HG02759 (cell line): ENCODE measurements around the gene EGFL7.

Source experiments
- ATAC-seq: cut with Tn5 transposase; IDR thresholded peaks from one replicate; pipeline ENCODE4 v1.9.1; 2021; ENCODE audit warnings: mild to moderate bottlenecking, moderate library complexity; ENCODE audit not compliant: unreplicated experiment

EGFL7 gene

GRCh38 chr9:136662656-136663581, at the start of gene EGFL7:
Gene EGFL7, plus strand, starts transcription at chr9:136662916. Its CDS starts 5,367 bp downstream, at chr9:136668283.
- no peak for ATAC-seq

DNA sequence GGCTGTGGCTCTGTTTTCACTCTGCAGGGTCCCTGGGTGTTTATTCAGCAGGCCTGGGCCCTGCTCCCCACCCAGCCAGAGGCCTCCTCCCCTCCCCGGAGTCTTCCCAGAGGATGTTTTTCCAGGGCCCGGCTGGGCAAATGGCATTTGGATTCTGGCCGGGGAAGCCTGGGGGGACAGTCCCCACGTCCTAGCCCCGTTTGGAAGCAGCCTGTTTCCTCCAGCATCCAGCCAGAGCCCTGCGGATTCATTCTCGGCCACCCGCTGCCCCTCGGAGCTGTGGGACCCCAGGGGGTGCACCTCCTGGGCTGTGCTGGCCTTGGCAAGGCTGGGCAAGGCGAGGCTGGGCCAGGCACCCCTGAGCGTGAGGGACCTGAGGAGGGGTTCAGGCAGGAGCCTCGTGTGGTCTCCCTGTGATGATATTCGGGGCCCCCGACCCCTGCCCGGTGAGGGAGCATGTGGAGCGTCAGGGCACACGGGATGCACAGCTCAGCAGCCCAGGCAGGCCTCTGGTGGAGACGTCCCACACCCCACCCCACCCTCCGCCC, 48.8 kb upstream of the EGFL7 start:
- ATAC-seq, result no peak

DNA sequence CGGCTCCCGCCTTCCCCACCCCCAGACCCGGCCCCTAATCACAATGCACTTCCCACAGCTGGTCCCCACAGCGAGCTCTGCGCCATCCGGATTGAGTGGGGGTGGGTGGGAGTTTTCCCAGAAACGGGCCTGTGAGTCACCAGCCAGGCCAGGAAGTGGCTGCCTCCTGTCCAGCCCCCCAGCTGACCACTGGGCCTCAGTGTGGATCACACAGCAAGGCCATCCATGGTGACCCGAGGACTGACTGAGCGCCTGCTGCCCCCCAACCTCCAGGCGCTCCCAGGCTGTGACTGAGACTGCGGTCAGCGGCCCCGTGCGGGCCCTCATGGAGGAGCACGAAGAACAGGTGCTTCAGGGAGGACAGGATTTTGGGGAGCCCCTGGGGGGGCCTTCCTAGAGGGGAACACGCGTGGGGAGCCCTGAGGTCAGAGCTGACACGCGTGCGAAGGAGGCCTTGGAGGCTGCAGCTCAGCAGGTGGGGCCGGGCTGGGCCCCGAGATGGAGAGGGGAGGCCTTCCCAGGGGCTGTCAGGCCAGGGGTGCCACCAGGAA, 48.3 kb upstream of the EGFL7 start:
- no peak for ATAC-seq

GRCh38 chr9:136614967-136615623, 47.6 kb upstream of the EGFL7 start:
- no peak for ATAC-seq

- ATAC-seq, result no peak
Observed at GRCh38 chr9:136615631-136616306, 46.9 kb upstream of the EGFL7 start.

- no peak for ATAC-seq
Observed at GRCh38 chr9:136616307-136616635, 46.4 kb upstream of the EGFL7 start.

- no peak for ATAC-seq
Observed at GRCh38 chr9:136616948-136617695, 45.6 kb upstream of the EGFL7 start.

- ATAC-seq, result no peak
Observed at GRCh38 chr9:136617746-136618579, 44.8 kb upstream of the EGFL7 start.

DNA sequence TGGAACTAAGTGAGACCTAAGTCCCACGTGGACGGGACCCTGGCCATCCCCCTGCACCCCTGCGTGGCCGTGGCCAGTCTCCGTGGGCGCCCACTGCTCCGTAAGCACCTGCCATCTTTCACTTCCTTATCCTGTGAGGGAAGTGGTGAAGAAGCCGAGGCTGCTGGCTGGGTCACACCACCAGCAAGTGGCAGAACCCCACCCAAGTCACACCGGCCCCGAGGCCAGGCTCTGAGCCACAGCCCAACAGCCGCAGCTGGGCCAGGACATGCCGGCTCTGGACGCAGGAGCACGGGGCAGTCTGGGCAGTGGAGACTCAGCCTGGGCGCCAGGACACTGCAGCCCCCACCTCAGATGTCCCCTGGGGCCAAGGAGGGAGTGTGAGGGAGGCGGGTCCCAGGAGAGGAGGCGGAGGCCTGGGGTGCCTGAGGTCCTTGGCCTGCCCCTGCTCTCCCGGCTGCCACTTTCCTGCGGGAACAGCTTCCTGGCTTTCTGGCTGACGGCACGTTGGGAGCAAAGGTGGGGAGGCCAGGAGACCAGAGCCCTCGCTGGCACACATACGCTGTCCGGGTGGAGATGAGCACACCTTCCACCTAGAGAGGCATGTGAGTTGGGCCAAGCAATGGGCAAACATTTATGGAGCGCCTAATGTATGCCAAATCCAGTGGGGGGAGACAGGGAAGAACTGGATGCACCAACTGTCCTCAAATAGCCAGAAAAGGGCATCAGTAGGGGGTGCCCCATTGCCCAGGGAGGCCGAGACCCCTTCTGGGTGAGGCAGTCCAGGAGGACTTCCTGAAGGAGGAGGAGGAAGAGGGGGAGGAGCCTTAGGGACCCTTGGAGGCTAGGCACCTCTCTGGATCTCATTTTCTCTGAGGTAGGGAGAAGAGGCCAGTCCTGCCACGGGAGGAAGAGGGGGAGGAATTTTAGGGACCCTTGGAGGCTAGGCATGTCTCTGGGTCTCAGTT, 43.9 kb upstream of the EGFL7 start:
- no peak for ATAC-seq

GRCh38 chr9:136619742-136620440, 42.8 kb upstream of the EGFL7 start:
- ATAC-seq, result no peak

DNA sequence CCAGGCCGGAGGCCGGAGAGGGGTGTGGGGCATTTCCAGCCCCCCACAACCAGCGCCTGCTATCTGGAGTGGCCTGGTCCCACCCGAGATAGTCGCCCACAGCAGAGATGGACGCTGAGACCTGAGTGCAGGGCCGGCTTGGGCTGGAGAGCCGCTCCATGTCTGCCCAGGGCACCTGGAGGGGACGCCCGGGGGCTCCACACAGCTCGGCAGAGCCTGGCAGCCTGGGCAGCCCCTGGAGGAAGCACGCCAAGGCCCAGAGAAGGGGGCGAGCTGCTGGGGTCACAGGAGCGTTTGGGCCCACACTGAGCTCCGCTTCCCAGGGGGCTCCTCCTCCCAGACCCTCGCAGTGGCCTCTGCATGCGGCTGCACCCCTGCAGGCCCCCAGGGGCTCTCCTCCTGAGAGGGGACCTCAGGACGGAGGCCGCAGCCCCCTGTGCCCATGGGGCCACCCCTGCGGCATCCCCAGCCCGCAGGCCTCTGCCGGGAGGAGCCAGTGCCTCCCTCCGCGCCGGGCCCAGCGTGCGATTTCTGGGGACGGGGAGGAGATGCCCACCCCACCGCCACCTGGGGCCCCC, 42.2 kb upstream of the EGFL7 start:
- ATAC-seq, result no peak

- ATAC-seq, result no peak
Observed at GRCh38 chr9:136621019-136621733, 41.5 kb upstream of the EGFL7 start.

DNA sequence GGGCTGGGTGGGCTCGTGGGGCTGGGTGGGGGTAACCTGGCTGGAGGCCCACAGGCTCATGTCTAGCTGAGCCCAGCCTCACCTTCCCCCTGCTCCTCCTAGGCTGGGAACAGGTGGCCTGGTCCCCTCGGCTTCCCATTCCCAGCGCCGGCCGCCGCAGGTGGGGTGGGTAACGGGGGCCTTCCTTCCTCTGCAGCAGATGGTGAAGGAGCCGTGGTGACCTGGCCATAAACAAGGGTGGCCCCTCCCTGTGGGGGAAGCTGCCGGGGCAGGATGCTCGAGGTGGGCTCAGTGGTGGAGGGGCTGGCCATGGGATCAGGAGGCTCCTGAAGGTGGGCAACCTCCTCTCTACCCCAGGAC, 41.0 kb upstream of the EGFL7 start:
- ATAC-seq, result no peak

DNA sequence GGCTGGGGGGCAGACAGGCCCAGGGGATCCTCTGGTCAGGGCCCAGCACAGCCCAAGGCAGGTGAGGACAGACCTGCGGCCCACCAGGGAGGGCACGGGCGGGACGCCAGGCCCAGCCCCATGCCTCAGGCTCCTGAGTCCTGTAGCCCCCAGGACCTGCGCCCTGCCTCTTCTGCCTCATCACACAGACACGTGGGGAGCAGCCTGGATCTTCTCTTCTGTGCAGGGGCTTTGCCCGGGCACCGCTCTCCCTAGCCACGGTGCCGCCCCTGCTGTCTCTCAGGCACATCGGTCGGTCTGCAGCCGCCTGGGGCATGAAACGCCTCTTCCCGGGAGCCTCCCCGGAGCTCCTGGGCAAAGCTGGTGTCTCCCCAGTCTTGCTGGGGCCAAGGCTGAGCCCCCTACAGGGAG, 40.2 kb upstream of the EGFL7 start:
- no peak for ATAC-seq

DNA sequence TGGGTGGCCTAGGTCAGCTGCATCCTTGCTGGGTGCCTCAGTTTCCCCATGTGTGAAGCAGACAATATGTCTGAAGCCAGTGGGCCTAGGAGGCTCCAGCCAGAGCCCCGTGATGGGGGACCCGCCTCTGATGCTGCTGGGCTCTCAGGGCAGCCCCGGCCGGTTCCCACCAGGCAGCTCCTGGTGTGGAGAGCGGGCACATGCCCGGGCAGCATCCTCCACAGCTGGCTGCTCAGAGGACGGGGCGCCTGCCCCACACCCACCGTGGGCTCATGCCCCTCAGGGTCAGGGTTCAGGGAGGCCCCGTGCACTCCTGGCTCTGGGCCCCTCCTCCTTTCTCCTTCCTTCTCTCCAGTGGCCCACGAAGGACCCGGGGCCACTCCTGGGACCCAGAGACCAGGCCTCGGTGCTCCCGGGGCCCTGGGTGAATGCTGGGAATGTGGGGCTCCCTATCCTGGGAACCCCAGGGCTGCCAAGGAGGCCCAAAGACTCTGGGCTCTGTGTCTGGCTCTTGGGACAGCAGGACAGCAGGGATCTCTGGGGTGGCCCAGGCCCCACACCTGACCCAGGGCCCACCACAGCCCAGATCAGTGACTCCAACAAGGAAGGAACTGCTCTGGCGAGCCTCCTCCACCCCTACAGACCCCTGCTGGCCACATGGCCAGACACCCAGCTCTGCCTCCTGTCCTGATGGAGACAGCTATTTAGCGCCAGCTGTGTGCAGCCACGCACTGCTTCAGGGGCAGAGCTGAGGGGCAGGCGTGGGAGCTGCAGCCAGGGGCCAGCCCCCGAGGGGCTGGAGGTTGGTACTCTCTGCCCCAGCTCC, 39.5 kb upstream of the EGFL7 start:
- ATAC-seq, result no peak

- no peak for ATAC-seq
Observed at GRCh38 chr9:136623842-136624183, 38.9 kb upstream of the EGFL7 start.
